NCI-H187 (cell line): ENCODE results near the gene AGK.
A peak's percentile ranks its signal among the peaks of the same experiment; 100 is the strongest.
"Not testable (repeated sequence)": the region's sequence is repeated elsewhere in the genome, so short reads cannot be mapped to it uniquely, and the experiment has no call there.

ENCODE experiments used
- DNase-seq, 2 experiments: peaks; one replicate each; lab custom pipeline; 2025; lab: John Stamatoyannopoulos, UW

The AGK gene

GRCh38 chr7:141679014-141679413 lies 127.8 kb downstream of the AGK start:
- no peak for DNase-seq

GRCh38 chr7:141685285-141686023 lies 134.2 kb downstream of the AGK start:
- no peak for DNase-seq

- DNase-seq = no peak
Observed at GRCh38 chr7:141686074-141686473, 134.9 kb downstream of the AGK start.

GRCh38 chr7:141686670-141687069 lies 135.5 kb downstream of the AGK start:
- DNase-seq = no peak

GRCh38 chr7:141688043-141688442 lies 136.8 kb downstream of the AGK start:
- DNase-seq = no peak

- DNase-seq = not testable (repeated sequence)
Observed at GRCh38 chr7:141689072-141689825, 138.0 kb downstream of the AGK start.

GRCh38 chr7:141691540-141691939 lies 140.3 kb downstream of the AGK start:
- no peak for DNase-seq

- no peak for DNase-seq
Observed at GRCh38 chr7:141691961-141692360, 140.8 kb downstream of the AGK start.

GRCh38 chr7:141693082-141693481 lies 141.9 kb downstream of the AGK start:
- DNase-seq = no peak

- DNase-seq = no peak
Observed at GRCh38 chr7:141695803-141696289, 144.6 kb downstream of the AGK start.

GRCh38 chr7:141696348-141696747 lies 145.1 kb downstream of the AGK start:
- no peak for DNase-seq

GRCh38 chr7:141697211-141697871 lies 146.1 kb downstream of the AGK start:
- DNase-seq = no peak

GRCh38 chr7:141698247-141699015 lies 147.2 kb downstream of the AGK start:
- no peak for DNase-seq

- DNase-seq = no peak
Observed at GRCh38 chr7:141699860-141700259, 148.7 kb downstream of the AGK start.

- no peak for DNase-seq
Observed at GRCh38 chr7:141700296-141700847, 149.2 kb downstream of the AGK start.

- DNase-seq = no peak
Observed at GRCh38 chr7:141700848-141701371, 149.7 kb downstream of the AGK start.

GRCh38 chr7:141701489-141702046 lies 150.4 kb downstream of the AGK start:
- DNase-seq = no peak

GRCh38 chr7:141702047-141702567 lies 150.9 kb downstream of the AGK start, which contains the start of gene DENND11:
Gene DENND11 (minus strand): TSS chr7:141702166. CDS start chr7:141702153, 13 bp downstream.
- peak in 1 of 2 experiments; percentile 41 for DNase-seq

- DNase-seq = no peak
Observed at GRCh38 chr7:141702892-141703291, 151.7 kb downstream of the AGK start.

GRCh38 chr7:141704112-141704511 lies 152.9 kb downstream of the AGK start:
- no peak for DNase-seq

- no peak for DNase-seq
Observed at GRCh38 chr7:141704741-141705140, 153.5 kb downstream of the AGK start.
